ENCODE measurements around the gene ANKRD13B.

Gene ANKRD13B

GRCh38 chr17:29616300-29617048 lies 23.5 kb downstream of the ANKRD13B start:
- Histone ChIP-seq H3K36me3 (peaks cover 4% of the 10 kb centered on the region), H3K27ac (no peak overlapping the region), H3K4me3 (ENCODE audit: low read depth, low read length) (peak overlapping the region; percentile 50), H3K27me3 (ENCODE audit: insufficient read depth, low read depth, severe bottlenecking) (peaks cover 6% of the 10 kb centered on the region), H3K9me3 (ENCODE audit: severe bottlenecking) (no peaks in the 10 kb centered on the region)
- DNase-seq = no peak
- TF ChIP-seq CTCF (IDR thresholded peaks at IDR 0.05; ENCODE audit: low read depth, low read length) = no peak

DNA sequence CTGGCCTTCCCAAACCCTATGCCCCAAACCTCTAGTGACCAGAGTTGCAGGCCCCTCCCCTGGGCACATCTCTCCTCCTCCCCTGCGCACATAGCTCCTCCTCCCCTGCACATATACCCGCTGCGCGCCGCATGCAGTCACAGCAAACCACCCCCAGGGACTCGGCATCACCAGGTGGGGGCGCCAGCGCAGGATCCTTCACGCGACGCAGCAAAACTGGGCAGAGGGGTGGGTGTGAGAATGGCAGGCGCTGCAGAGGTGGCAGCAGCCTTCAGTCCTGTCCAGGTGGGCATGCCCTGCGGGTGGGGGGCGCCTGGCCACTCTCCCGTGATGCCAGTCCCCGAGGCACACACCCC lies 24.2 kb downstream of the ANKRD13B start:
- DNase-seq = peak; percentile 91
- Histone ChIP-seq H3K9me3 (ENCODE audit: severe bottlenecking) (no peaks in the 10 kb centered on the region), H3K27me3 (ENCODE audit: insufficient read depth, low read depth, severe bottlenecking) (peaks cover 6% of the 10 kb centered on the region), H3K4me3 (ENCODE audit: low read depth, low read length) (peak overlapping the region; percentile 50), H3K27ac (no peak overlapping the region), H3K36me3 (peaks cover 4% of the 10 kb centered on the region)
- TF ChIP-seq CTCF (IDR thresholded peaks at IDR 0.05; ENCODE audit: low read depth, low read length) = peak; percentile 93

GRCh38 chr17:29617481-29618271 lies 24.7 kb downstream of the ANKRD13B start:
- H3K27me3 ChIP-seq (ENCODE audit: insufficient read depth, low read depth, severe bottlenecking) = peaks cover 6% of the 10 kb centered on the region
- DNase-seq = no peak
- H3K4me3 ChIP-seq (ENCODE audit: low read depth, low read length) = no peak overlapping the region
- no peak overlapping the region for H3K27ac ChIP-seq
- H3K9me3 ChIP-seq (ENCODE audit: severe bottlenecking) = no peaks in the 10 kb centered on the region
- peaks cover 3% of the 10 kb centered on the region for H3K36me3 ChIP-seq
- TF ChIP-seq CTCF (IDR thresholded peaks at IDR 0.05; ENCODE audit: low read depth, low read length) = no peak

- no peak overlapping the region for H3K27ac ChIP-seq
- H3K27me3 ChIP-seq (ENCODE audit: insufficient read depth, low read depth, severe bottlenecking) = peaks cover 6% of the 10 kb centered on the region
- H3K36me3 ChIP-seq = no peaks in the 10 kb centered on the region; the same call in 1 of the 2 replicates
- no peak for DNase-seq
- TF ChIP-seq CTCF (IDR thresholded peaks at IDR 0.05; ENCODE audit: low read depth, low read length) = no peak
- no peak overlapping the region for H3K4me3 ChIP-seq (ENCODE audit: low read depth, low read length)
- no peaks in the 10 kb centered on the region for H3K9me3 ChIP-seq (ENCODE audit: severe bottlenecking)
These were observed 25.5 kb downstream of the ANKRD13B start for GRCh38 chr17:29618272-29619065.

- TF ChIP-seq CTCF (IDR thresholded peaks at IDR 0.05; ENCODE audit: low read depth, low read length) = peak; percentile 51
- no peak for DNase-seq
These were observed 26.3 kb downstream of the ANKRD13B start for GRCh38 chr17:29619251-29619650.

More at GRCh38 chr17:29619251-29619650, 26.3 kb downstream of the ANKRD13B start:
- H3K36me3 ChIP-seq = no peaks in the 10 kb centered on the region; the same call in 1 of the 2 replicates
- H3K4me3 ChIP-seq (ENCODE audit: low read depth, low read length) = no peak overlapping the region
- no peak overlapping the region for H3K27ac ChIP-seq
- H3K27me3 ChIP-seq (ENCODE audit: insufficient read depth, low read depth, severe bottlenecking) = peaks cover 6% of the 10 kb centered on the region
- no peaks in the 10 kb centered on the region for H3K9me3 ChIP-seq (ENCODE audit: severe bottlenecking)
